NCI-H128 (cell line): ENCODE results near the gene ENPP7.

Experiments used
- DNase-seq: peaks from one replicate; lab custom pipeline; 2025; ENCODE audit not compliant: unreplicated experiment; lab: John Stamatoyannopoulos, UW

Gene ENPP7

GRCh38 chr17:79789943-79790804 is 59.4 kb downstream of the ENPP7 start:
- DNase-seq, result no peak

GRCh38 chr17:79790805-79791734 is 60.3 kb downstream of the ENPP7 start:
- no peak for DNase-seq

GRCh38 chr17:79791735-79792161 is 61.0 kb downstream of the ENPP7 start:
- no peak for DNase-seq
